Measurements from ENCODE around the gene FAM184B. TPM values are rescaled to one million over a fixed set of nuclear protein-coding genes. Genes with fewer than 3 reads are reported as not detected.

The FAM184B gene
- total RNA-seq, 1 experiment from 2014 or later: 0.09 TPM

DNA sequence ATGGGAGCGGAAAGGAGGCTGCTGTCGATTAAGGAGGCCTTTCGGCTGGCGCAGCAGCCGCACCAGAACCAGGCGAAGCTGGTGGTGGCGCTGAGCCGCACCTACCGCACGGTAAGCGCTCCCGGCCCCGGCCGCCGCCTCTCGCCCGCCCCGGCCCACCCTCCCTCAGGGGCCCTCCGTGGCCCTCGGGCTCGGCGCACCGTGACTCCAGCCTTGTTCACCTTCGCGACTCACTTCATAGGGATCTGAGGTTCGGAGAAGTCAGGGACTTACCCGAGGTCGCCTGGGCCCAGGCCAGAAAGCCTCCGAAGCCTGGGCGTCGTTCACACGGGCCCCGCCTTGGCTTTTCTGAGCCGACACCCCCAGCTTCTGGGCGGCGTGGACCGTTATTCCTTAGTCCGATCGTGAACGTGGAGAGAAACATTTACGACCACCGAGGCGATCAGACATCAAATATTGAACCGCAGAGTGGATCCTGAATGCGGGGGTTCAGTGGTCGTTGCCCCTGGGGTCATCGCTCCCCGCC is 29.7 kb upstream of the FAM184B start:
- H3K14ac ChIP-seq (ENCODE audit: insufficient read depth, low read length): peak overlapping the region; percentile 85
- no peak overlapping the region for H2BK15ac ChIP-seq (ENCODE audit: low read depth, low read length)
- H3T11ph ChIP-seq (ENCODE audit: low read length): no peak overlapping the region
- Mint-ChIP-seq H3K27me3 (ENCODE audit: low read depth) (no peaks in the 10 kb centered on the region), H3K4me3 (peak overlapping the region; percentile 98 to 100), H3K9me3 (peaks cover 0 to 6% of the 10 kb centered on the region in 2 experiments; a peak in 1 of 5 replicates), H3K27ac (peak overlapping the region; percentile 96 to 100 (median 99); a peak in 6 of 7 replicates), H3K4me1 (peaks cover 35 to 39% of the 10 kb centered on the region in 2 experiments), H3K36me3 (ENCODE audit: insufficient read depth in 1 of 3, low read depth in 3 of 3) (peaks cover 29 to 65% (median 33%) of the 10 kb centered on the region in 3 experiments; a peak in 6 of 7 replicates)
- TF ChIP-seq, protein P1, sequence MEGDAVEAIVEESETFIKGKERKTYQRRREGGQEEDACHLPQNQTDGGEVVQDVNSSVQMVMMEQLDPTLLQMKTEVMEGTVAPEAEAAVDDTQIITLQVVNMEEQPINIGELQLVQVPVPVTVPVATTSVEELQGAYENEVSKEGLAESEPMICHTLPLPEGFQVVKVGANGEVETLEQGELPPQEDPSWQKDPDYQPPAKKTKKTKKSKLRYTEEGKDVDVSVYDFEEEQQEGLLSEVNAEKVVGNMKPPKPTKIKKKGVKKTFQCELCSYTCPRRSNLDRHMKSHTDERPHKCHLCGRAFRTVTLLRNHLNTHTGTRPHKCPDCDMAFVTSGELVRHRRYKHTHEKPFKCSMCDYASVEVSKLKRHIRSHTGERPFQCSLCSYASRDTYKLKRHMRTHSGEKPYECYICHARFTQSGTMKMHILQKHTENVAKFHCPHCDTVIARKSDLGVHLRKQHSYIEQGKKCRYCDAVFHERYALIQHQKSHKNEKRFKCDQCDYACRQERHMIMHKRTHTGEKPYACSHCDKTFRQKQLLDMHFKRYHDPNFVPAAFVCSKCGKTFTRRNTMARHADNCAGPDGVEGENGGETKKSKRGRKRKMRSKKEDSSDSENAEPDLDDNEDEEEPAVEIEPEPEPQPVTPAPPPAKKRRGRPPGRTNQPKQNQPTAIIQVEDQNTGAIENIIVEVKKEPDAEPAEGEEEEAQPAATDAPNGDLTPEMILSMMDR (conservative IDR thresholded peaks at IDR 0.05): no peak
- H2BK120ac ChIP-seq (ENCODE audit: low read depth, low read length, poor library complexity, severe bottlenecking): no peak overlapping the region
- no peak overlapping the region for H2BK12ac ChIP-seq (ENCODE audit: insufficient read length, low read depth, low read length)
- peaks cover 5% of the 10 kb centered on the region for H3K79me1 ChIP-seq (ENCODE audit: insufficient read depth, low read depth, low read length, poor library complexity, severe bottlenecking)
- no peak overlapping the region for H2BK20ac ChIP-seq (ENCODE audit: low read depth, low read length, poor library complexity, severe bottlenecking)
- no peak overlapping the region for H2AFZ ChIP-seq (ENCODE audit: low read length)
- no peaks in the 10 kb centered on the region for H3K9me3 ChIP-seq (ENCODE audit: control insufficient read depth, low read depth, low read length)
- peaks cover 33% of the 10 kb centered on the region; the same call in 1 of the 2 replicates for H3K79me2 ChIP-seq (ENCODE audit: insufficient read depth, low read length)
- H4K5ac ChIP-seq (ENCODE audit: insufficient read length, low read depth, low read length): no peak overlapping the region
- no peak overlapping the region for H3K56ac ChIP-seq (ENCODE audit: insufficient read length, low read depth, low read length)
- H4K91ac ChIP-seq (ENCODE audit: insufficient read length, low read depth, low read length): no peak overlapping the region
- H3K27ac ChIP-seq (ENCODE audit: insufficient read length, low read depth, low read length): no peak overlapping the region
- no peak overlapping the region for H2BK5ac ChIP-seq (ENCODE audit: insufficient read length, low read length)
- no peak for DNase-seq
- H3K9ac ChIP-seq (ENCODE audit: extremely low read depth, insufficient read length, low read length): peak overlapping the region; percentile 92
- H3K4me2 ChIP-seq (ENCODE audit: insufficient read depth, insufficient read length, low read length): peak overlapping the region; percentile 29
- no peak overlapping the region for H2AK5ac ChIP-seq (ENCODE audit: insufficient read length, low read length)
- no peaks in the 10 kb centered on the region for H4K20me1 ChIP-seq (ENCODE audit: control insufficient read depth, insufficient read depth, insufficient read length)
- H3K4me1 ChIP-seq (ENCODE audit: insufficient read depth, low read length): peaks cover 2% of the 10 kb centered on the region; the same call in 1 of the 2 replicates
- no peak overlapping the region for H3K23ac ChIP-seq (ENCODE audit: insufficient read length, low read depth, low read length)
- H3K4ac ChIP-seq (ENCODE audit: low read depth, low read length): no peak overlapping the region
- peaks cover 3% of the 10 kb centered on the region for H3K23me2 ChIP-seq (ENCODE audit: insufficient read length, low read depth, low read length, poor library complexity, severe bottlenecking)
- no peak overlapping the region for H4K8ac ChIP-seq (replicated peaks; ENCODE audit: insufficient read length, low read depth, low read length)
- no peaks in the 10 kb centered on the region for H3K27me3 ChIP-seq (ENCODE audit: insufficient read depth, low read length)
- peak overlapping the region; percentile 78 for H3K18ac ChIP-seq (ENCODE audit: insufficient read length, low read depth, low read length)
- no CpG with 5 or more reads among the region's 48 CpGs for WGBS (ENCODE audit: extremely low coverage, insufficient read length, low lambda C conversion rate)
